ENCODE results near the gene BEND2. TPM values are rescaled to one million over a fixed set of nuclear protein-coding genes. Genes with fewer than 3 reads are reported as not detected.
A peak's percentile ranks its signal among the peaks of the same experiment; 100 is the strongest.

BEND2 gene
- total and polyA plus RNA-seq, 2 experiments from 2014 or later: not detected

- Histone ChIP-seq H3K27me3 (no peaks in the 10 kb centered on the region), H3K36me3 (no peaks in the 10 kb centered on the region), H3K27ac (no peak overlapping the region), H3K4me1 (ENCODE audit: low read depth) (no peaks in the 10 kb centered on the region), H3K9me3 (ENCODE audit: low read depth) (no peaks in the 10 kb centered on the region), H3K4me3 (no peak overlapping the region)
- DNase-seq (ENCODE audit: low read depth in 1 of 2, low spot score in 1 of 2): peak; percentile 2 to 5
- TF ChIP-seq CTCF (IDR thresholded peaks at IDR 0.05; ENCODE audit: low read depth, low read length): no peak
Measured at GRCh38 chrX:18210470-18210869, 10.2 kb downstream of the BEND2 start.

DNA sequence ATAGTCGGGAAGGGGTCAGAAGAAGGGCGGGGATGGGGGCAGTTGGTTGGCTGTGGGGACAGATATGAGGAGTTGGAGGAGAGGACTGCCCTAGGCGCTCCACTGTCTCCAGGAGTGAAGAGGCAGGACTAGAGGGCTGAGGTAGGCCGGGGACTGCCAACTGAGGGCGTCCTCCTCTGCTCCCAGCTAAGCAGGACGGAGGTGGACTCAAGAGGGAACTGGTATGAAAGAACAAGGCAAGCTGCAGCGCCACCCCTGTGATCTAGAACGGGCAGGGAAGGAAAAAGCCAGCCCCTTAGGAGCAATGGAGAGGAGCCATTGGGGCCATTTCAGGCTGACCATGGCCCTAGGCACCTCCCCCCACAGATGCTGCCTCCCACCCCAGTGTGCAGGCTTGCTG is 14.0 kb downstream of the BEND2 start:
- H3K4me3 ChIP-seq: no peak overlapping the region
- no peak for TF ChIP-seq CTCF (IDR thresholded peaks at IDR 0.05; ENCODE audit: low read depth, low read length)
- no peaks in the 10 kb centered on the region for H3K9me3 ChIP-seq (ENCODE audit: low read depth)
- no peaks in the 10 kb centered on the region for H3K36me3 ChIP-seq
- no peak for DNase-seq (ENCODE audit: low read depth in 1 of 2, low spot score in 1 of 2)
- no peak overlapping the region for H3K27ac ChIP-seq
- no peaks in the 10 kb centered on the region for H3K27me3 ChIP-seq
- no peaks in the 10 kb centered on the region for H3K4me1 ChIP-seq (ENCODE audit: low read depth)

DNA sequence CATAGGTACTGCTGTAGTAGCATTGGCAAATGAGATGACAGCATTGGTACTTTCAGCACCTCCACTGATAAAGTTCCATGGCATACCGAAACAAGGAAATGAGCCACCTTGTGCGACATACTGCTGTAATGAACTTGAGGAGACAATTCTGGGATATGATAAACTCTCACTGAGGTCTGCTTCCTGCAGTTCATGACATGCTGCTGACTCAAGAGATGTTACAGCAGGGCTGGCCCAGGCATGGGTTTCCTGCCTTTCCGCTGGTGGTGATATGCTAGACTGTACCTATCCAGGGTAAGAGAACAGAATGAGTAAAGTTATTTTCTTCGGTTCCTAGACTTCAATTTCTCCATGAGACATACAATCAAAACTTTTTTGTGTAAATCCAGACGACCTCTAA is 17.1 kb downstream of the BEND2 start:
- no peaks in the 10 kb centered on the region for H3K4me1 ChIP-seq (ENCODE audit: low read depth)
- no peaks in the 10 kb centered on the region for H3K36me3 ChIP-seq
- no peak for DNase-seq (ENCODE audit: low read depth in 1 of 2, low spot score in 1 of 2)
- no peak for TF ChIP-seq CTCF (IDR thresholded peaks at IDR 0.05; ENCODE audit: low read depth, low read length)
- H3K9me3 ChIP-seq (ENCODE audit: low read depth): no peaks in the 10 kb centered on the region
- no peak overlapping the region for H3K27ac ChIP-seq
- no peaks in the 10 kb centered on the region for H3K27me3 ChIP-seq
- H3K4me3 ChIP-seq: no peak overlapping the region

- Histone ChIP-seq H3K4me1 (ENCODE audit: low read depth) (no peaks in the 10 kb centered on the region), H3K9me3 (ENCODE audit: low read depth) (no peaks in the 10 kb centered on the region), H3K36me3 (no peaks in the 10 kb centered on the region), H3K27me3 (no peaks in the 10 kb centered on the region), H3K27ac (no peak overlapping the region), H3K4me3 (no peak overlapping the region)
- DNase-seq (ENCODE audit: low read depth in 1 of 2, low spot score in 1 of 2): no peak
- TF ChIP-seq CTCF (IDR thresholded peaks at IDR 0.05; ENCODE audit: low read depth, low read length): no peak
Measured at GRCh38 chrX:18194688-18195087, 26.0 kb downstream of the BEND2 start.

GRCh38 chrX:18179446-18179845 is 41.2 kb downstream of the BEND2 start:
- TF ChIP-seq CTCF (IDR thresholded peaks at IDR 0.05; ENCODE audit: low read depth, low read length): no peak
- Histone ChIP-seq H3K9me3 (ENCODE audit: low read depth) (no peaks in the 10 kb centered on the region), H3K4me3 (no peak overlapping the region), H3K27ac (no peak overlapping the region), H3K27me3 (no peaks in the 10 kb centered on the region), H3K4me1 (ENCODE audit: low read depth) (no peaks in the 10 kb centered on the region), H3K36me3 (no peaks in the 10 kb centered on the region)
- DNase-seq (ENCODE audit: low read depth in 1 of 2, low spot score in 1 of 2): no peak

DNA sequence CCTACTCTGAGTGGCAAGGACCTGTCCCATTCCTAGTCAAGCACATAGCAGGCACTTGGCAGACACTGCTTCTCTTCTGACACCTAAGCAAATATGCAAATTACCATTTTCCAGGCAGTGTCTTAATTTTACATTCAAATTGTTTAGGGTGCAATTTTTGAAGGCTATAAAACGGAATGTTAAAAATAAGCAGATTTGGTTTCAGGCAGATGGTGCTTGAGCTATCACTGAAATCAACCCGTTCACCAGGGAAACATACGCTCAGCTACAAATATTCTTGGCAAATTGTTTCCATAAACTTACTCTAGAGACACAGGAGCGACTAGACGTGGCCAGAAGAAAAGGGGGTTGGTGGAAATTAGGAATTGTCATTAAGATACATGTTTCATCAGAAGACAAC is 45.7 kb downstream of the BEND2 start:
- no peak for DNase-seq (ENCODE audit: low read depth in 1 of 2, low spot score in 1 of 2)
- no peaks in the 10 kb centered on the region for H3K27me3 ChIP-seq
- no peaks in the 10 kb centered on the region for H3K9me3 ChIP-seq (ENCODE audit: low read depth)
- TF ChIP-seq CTCF (IDR thresholded peaks at IDR 0.05; ENCODE audit: low read depth, low read length): no peak
- H3K4me3 ChIP-seq: no peak overlapping the region
- H3K4me1 ChIP-seq (ENCODE audit: low read depth): no peaks in the 10 kb centered on the region
- H3K27ac ChIP-seq: no peak overlapping the region
- no peaks in the 10 kb centered on the region for H3K36me3 ChIP-seq
